ENCODE results near the gene MECP2. TPM values are rescaled to one million over a fixed set of nuclear protein-coding genes. Genes with fewer than 3 reads are reported as not detected.
A peak's percentile ranks its signal among the peaks of the same experiment; 100 is the strongest.

MECP2 gene
- total and polyA plus RNA-seq, 7 donors = 27.6 to 54.4 (median 35.5) TPM

- H3K36me3 ChIP-seq (ENCODE audit: insufficient read depth in 1 of 2, low read depth in 1 of 2) = no peaks in the 10 kb centered on the region
- intact Hi-C loops (cut with DNase I) = loop anchor here in 1 of 2 donors (5.0 kb wide), 1 partner anchor 39 kb away; no protein-coding TSS in a partner anchor
Measured at GRCh38 chrX:154096140-154097002, 1.1 kb downstream of the MECP2 start.

GRCh38 chrX:154094833-154095232 is 2.7 kb downstream of the MECP2 start:
- 29 to 51% (median 37%) methylated on average over 6 of the region's 6 CpGs for WGBS, 3 donors
- H3K9me3 ChIP-seq = no peaks in the 10 kb centered on the region
- H3K4me1 ChIP-seq = peaks cover 14% of the 10 kb centered on the region
- intact Hi-C loops (cut with DNase I) = loop anchor here in 1 of 2 donors (5.0 kb wide), 1 partner anchor 38 kb away; no protein-coding TSS in a partner anchor
- ATAC-seq = no peak
- no peak for DNase-seq
- H3K36me3 ChIP-seq (ENCODE audit: insufficient read depth in 1 of 2, low read depth in 1 of 2) = no peaks in the 10 kb centered on the region
- no peak overlapping the region for H3K27ac ChIP-seq
- peak overlapping the region; percentile 74 for H3K4me3 ChIP-seq
- no peak for TF ChIP-seq CTCF (IDR thresholded peaks at IDR 0.05)
- H3K27me3 ChIP-seq (ENCODE audit: insufficient read depth in 3 of 3, low read length in 2 of 3) = peaks cover 0 to 13% (median 0%) of the 10 kb centered on the region in 3 donors

More at GRCh38 chrX:154096140-154097002, 1.1 kb downstream of the MECP2 start:
- Histone ChIP-seq H3K27ac (peak overlapping the region; percentile 91), H3K4me1 (peaks cover 14% of the 10 kb centered on the region), H3K27me3 (ENCODE audit: insufficient read depth in 3 of 3, low read length in 2 of 3) (peaks cover 0 to 14% (median 0%) of the 10 kb centered on the region in 3 donors), H3K9me3 (no peaks in the 10 kb centered on the region), H3K4me3 (peak overlapping the region; percentile 74)
- 5 to 48% (median 8%) methylated on average over 27 to 31 of the region's 31 CpGs for WGBS, 3 donors
- TF ChIP-seq CTCF (IDR thresholded peaks at IDR 0.05) = no peak
- ATAC-seq (peak in 1 of 4 donors; percentile 22), DNase-seq (peak in 1 of 2 donors; percentile 19)

- no peak overlapping the region for H3K4me3 ChIP-seq
- peaks cover 0 to 4% (median 0%) of the 10 kb centered on the region in 3 donors for H3K27me3 ChIP-seq (ENCODE audit: insufficient read depth in 3 of 3, low read length in 2 of 3)
- WGBS, 3 donors = 53 to 86% (median 63%) methylated on average over 5 of the region's 5 CpGs
- ATAC-seq = no peak
- H3K27ac ChIP-seq = no peak overlapping the region
- no peaks in the 10 kb centered on the region for H3K36me3 ChIP-seq (ENCODE audit: insufficient read depth in 1 of 2, low read depth in 1 of 2)
- H3K9me3 ChIP-seq = no peaks in the 10 kb centered on the region
- intact Hi-C loops (cut with DNase I) = no loop called here
- TF ChIP-seq CTCF (IDR thresholded peaks at IDR 0.05) = no peak
- H3K4me1 ChIP-seq = peaks cover 14% of the 10 kb centered on the region
- DNase-seq = no peak
Measured at GRCh38 chrX:154093965-154094364, 3.6 kb downstream of the MECP2 start.

GRCh38 chrX:154092371-154092770 is 5.1 kb downstream of the MECP2 start:
- Histone ChIP-seq H3K36me3 (ENCODE audit: insufficient read depth in 1 of 2, low read depth in 1 of 2) (no peaks in the 10 kb centered on the region), H3K27ac (no peak overlapping the region), H3K4me3 (no peak overlapping the region), H3K27me3 (ENCODE audit: insufficient read depth in 3 of 3, low read length in 2 of 3) (no peaks in the 10 kb centered on the region), H3K4me1 (peaks cover 14% of the 10 kb centered on the region), H3K9me3 (no peaks in the 10 kb centered on the region)
- no peak for DNase-seq
- intact Hi-C loops (cut with DNase I) = no loop called here
- WGBS, 3 donors = 39 to 56% (median 55%) methylated on average over 5 of the region's 5 CpGs
- no peak for TF ChIP-seq CTCF (IDR thresholded peaks at IDR 0.05)
- ATAC-seq = no peak

Measured in psoas muscle (tissue), 8 donors.